IPS DF 19.7 (cell line): Measurements from ENCODE around the gene EIF4G1.
A peak's percentile ranks its signal among the peaks of the same experiment; 100 is the strongest.

Source experiments
- DNase-seq: peaks from one replicate; pipeline ENCODE4 v3.0.0-alpha.2; 2013; ENCODE audit warnings: low read depth, low spot score

Gene EIF4G1

DNA sequence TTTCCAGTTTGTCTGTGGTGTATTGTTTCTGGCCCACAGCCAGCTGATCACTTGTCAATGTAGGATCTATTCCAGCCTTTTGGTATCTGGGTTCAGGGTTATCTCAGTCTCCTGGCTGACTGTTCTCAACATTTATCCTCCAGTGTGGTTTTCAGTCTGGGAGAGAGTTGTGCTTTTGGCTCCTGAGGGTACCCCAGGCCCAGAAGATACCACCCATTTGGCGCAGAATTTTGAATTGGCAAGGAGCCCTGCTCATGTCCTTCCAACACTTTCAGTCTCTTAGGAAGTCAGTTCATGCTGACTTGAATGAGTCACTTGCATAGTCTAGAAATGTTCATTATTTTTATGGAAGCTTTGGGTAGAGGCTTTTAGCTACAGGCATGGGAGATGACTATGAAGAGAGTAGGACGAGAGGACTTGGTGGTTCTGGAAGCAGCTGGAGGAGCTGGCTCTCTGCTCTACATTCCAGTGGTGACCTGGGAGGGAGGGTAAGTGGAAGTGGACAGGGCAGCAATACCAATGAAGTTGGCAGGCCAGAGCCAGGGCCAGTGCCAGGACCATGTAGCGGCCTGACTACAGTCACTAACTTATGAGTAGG, 54.3 kb downstream of the EIF4G1 start:
- DNase-seq, result no peak

DNA sequence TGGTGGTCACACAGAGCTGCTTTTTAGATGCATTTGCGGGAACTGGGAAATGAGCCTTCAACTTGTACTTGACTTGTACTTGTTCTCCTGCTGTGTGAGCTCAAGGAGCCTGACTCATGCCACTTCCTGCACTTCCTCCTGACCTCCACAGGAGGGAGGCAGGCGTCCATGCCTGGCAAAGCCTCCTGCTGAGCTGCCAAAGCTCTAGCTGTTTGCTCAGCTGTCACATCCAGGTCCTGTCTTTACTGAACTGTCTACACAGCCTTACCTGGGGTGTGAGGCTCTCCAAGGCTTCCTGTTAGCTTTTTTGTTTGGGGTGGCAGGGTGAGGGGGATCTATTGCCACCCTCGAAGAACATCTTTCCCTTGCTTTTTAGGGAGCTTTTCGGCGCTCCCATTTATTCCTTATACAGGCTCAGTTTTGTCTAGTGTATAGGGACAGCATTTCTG, 57.2 kb downstream of the EIF4G1 start:
- DNase-seq, result peak; percentile 82

DNA sequence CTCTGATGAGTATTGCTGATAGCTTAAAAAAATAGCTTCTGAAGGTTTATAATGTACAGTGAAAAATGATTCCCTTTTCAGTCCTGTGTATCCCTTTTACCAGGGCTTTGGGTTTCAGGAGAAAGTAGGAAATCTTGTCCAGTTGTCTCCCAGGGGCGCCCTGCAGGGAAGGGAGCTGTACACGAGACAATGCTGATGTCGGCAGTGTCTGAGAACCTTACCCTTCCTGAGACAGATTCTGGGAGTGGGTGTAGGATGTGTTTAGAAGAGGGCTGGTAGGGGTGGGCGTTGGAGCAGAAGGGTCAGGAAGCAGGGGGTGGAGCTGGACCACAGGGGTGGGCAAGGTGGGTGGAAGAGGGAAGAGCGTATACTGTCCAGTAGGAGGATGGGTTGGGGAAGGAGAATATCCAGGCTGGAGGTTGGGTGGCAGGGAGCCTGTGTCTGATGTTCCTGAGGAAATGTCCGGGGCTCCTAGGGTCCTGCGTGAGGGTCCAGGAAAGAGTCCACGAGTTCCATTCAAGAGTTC, 58.0 kb downstream of the EIF4G1 start:
- DNase-seq, result no peak

DNA sequence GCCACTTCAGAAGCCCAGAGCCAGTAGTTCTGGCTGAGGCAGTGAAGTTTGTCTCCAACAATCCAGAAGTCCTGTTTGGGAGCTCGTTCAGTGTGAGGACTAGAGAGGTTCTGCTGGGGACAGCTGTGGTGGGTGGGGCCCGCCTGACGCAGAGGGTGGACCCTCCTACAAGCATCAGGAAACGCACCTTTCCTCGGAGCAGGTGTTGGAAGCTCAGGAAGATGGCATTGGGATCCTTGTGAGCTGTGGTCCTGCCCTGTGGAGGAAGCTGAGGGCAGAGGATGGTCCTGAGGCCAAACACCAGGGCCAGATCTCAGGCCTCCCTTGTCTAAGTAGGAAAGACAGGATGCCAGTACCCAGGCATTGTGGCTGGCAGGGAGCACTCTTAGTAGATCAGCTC, 58.5 kb downstream of the EIF4G1 start:
- DNase-seq, result no peak

DNA sequence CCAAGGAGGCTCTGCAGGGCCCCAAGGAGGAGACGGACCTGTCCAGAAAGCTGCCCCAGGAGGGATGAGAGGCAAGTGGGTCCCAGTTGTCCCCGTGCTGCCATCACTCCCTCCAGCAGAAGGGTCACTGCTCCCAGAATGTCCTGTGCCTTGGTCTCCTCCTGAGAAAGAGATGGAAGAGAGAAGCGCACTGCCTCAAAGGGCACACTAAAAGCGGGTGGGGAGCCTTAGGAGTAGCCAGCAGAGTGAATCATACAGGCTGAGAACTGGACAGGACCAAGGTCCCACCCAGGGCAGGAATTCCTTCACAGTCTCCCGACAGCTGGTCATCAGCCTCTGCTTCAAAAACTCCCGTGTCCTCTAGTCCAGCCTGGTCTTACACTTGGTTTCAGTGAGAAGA, 59.0 kb downstream of the EIF4G1 start:
- DNase-seq, result no peak

DNA sequence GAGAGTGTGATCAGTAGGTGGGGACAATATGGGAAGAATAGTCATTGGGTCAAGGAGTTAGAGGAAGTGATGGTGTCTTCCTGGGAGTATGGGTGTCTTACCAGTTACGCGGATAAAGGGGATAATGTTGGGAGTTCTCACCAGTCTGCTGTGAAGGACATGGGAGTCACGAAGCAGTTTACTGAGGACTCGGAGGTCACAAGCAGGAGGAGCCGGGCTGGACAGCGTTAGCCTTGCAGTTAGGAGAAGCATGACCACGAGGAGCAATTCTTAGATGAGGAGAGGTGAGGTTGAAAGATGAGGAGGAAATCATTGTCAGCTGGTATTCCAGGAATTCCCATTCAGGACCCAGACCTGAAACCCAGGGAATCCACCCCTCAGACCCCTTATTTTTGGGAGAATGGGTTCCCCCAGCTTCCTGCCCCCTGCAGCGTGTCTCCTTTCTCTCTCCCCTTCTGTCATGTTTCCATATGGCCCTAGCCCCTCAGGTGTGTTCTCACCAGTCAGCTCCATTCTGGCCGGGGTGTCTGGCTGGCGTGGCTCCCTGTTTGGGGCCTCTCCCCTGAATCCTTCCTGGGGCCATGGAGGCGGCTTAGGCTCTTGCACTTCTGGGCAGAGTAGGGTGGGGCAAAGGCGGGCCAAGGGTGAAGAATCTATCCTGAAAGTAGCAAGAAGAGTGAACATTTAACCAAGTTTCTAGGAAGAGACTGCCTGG, 61.5 kb downstream of the EIF4G1 start:
- DNase-seq, result no peak

DNA sequence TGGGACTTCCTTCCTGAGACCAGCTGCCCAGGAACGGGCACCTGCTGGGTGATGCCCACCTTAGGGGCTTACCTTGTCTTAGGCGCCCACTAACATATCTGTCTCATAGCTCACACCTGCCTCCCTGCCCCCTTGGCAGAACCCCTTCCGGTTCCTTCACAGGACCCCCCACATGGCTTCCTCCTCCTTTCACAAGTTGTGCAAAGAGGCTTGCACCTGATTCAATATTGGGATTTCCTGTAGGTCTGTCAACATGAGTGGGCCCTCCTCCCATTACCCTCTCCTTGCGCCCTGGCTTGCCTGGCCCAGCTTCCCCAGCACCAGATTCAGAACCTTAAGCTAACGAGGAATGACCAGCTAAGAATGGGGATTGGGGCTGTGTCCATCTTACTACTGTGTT, 63.0 kb downstream of the EIF4G1 start:
- no peak for DNase-seq

DNA sequence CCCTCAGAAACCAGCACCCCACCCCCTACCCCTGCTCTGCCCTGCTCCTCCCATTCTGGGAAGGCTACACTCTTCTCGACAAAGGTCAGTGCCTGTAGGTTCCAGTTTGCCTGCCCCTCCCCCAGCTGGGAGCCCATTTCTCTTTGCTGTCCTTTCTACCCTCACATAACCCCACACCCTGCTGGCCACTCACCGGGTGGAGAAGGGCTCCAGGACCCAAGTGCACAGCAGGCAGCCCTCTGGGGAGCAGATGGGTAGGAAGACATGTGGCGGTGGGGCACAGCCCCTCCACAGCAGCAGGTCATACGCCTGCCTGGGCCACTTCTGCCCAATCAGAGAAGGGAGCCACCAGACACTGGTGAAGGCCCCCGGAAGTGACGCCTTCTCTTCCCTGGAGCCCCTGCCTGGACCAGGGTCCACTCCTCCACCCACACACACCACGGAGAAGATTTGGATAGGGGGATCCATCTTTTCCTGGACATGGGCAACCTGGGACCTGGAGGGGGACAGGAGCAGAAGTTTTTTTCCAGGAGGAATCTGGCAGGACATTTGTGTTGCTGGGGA, 63.6 kb downstream of the EIF4G1 start, which contains the start of gene THPO:
THPO (minus strand) TSS at position 326 of the 564 bp plus-strand sequence. CDS start 1,948 bp downstream, outside the sequence.
- DNase-seq, result no peak

DNA sequence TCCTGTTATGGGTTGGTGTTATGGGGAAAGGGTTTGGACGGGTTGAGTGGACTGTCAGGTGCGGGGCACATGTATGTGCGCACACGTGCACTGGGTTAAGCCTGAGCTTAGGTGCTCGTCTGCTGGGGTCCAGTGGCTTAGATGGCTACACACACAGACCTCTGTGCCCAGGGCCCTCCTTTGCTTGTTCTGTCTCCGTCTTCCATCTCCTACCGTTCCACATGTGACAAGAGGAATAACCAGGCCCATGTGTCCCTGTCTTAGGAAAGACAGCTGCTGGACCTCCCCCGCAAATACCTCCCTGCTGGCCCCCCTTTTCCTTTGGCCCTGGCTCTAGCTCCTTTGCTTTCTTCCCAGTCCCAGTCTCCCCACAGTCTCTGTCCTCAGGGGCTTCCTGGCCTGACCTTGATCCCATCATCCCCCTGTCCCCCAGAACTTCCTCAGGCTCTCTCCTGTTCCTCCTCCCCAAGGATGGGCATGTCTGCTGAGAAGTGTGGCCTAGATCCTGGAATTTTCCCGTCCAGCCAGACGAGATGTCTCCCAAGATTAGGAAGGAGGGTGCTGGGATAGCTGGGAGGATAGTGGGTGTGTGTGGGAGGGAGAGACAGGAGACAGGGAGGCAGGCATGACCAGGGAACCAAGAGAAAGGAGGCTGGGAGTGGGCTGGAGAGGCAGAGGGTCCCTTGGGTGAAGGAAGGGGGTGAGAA, 64.4 kb downstream of the EIF4G1 start:
- no peak for DNase-seq

DNA sequence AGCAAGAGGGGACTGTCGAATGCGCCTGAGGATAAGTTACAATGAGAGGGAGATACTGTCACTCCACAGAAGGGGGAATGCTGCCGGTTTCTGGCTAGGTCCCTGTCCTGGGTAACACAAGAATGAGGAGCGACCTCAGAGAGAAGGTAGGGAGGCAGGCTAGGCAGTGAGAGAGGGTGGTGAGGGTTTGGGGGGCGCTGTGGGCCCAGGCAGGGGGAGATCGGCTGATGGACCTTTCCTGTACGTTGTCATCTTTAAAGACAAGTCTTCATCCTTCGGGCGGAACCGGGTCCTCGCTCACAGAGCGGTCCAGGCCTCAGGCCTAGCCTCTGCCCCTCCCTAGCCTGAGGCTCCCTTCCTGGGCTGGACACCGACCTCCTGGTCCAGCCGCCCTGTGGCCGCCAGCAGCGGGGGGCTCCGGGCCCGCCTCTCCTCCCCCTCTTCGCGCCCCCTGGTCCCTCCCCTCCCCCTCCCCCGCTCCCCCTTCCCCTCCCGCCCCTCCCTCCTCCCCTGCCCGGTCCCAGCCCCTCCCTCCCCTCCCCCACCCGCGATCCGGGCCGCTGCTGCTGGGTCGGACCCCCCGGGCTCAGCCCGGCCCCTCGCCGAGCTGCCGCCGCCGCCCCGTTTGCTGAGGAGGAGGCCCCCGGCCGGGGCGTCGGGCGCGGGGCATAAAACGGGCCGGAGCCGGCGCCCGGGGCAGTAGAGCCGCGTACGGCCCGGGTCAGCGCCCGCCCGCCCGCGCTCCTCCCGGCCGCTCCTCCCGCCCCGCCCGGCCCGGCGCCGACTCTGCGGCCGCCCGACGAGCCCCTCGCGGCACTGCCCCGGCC, 65.2 kb downstream of the EIF4G1 start, which contains the start of gene CHRD:
CHRD (plus strand) TSS at position 697 of the 827 bp plus-strand sequence. CDS start 265 bp downstream, outside the sequence.
- DNase-seq, result no peak

DNA sequence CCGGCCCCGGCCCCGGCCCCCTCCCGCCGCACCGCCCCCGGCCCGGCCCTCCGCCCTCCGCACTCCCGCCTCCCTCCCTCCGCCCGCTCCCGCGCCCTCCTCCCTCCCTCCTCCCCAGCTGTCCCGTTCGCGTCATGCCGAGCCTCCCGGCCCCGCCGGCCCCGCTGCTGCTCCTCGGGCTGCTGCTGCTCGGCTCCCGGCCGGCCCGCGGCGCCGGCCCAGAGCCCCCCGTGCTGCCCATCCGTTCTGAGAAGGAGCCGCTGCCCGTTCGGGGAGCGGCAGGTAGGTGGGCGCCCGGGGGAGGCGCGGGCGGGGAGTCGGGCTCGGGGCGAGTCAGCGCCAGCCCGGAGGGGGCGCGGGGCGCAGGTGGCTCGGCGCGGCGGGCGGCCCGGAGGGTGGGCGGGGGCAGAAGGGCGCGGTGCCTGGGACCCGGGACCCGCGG, 65.8 kb downstream of the EIF4G1 start:
- no peak for DNase-seq

DNA sequence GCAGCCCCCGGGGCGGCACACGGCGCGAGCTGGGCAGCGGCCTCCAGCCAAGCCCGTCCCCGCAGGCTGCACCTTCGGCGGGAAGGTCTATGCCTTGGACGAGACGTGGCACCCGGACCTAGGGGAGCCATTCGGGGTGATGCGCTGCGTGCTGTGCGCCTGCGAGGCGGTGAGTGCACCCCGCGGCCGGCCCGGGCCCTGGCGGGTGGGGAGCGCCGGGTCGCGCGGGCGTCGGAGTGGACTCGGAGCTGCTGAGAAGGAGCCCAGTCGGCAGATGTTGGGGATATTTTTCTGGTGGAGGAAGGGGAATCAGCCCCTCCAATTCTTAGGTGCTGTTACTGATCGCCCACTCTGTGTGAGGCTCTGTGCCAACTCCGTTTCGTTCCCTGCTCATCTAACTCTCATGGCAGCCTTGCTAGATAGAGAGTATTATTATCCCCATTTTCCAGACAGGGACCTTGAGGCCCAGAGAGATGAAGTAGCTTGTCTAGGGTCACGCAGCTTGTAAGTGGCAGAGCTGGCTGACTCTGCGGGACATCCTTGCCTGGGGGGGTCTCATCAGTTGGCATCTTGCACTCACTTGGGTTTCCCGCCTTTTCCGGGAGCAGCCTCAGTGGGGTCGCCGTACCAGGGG, 66.3 kb downstream of the EIF4G1 start:
- DNase-seq, result no peak

DNA sequence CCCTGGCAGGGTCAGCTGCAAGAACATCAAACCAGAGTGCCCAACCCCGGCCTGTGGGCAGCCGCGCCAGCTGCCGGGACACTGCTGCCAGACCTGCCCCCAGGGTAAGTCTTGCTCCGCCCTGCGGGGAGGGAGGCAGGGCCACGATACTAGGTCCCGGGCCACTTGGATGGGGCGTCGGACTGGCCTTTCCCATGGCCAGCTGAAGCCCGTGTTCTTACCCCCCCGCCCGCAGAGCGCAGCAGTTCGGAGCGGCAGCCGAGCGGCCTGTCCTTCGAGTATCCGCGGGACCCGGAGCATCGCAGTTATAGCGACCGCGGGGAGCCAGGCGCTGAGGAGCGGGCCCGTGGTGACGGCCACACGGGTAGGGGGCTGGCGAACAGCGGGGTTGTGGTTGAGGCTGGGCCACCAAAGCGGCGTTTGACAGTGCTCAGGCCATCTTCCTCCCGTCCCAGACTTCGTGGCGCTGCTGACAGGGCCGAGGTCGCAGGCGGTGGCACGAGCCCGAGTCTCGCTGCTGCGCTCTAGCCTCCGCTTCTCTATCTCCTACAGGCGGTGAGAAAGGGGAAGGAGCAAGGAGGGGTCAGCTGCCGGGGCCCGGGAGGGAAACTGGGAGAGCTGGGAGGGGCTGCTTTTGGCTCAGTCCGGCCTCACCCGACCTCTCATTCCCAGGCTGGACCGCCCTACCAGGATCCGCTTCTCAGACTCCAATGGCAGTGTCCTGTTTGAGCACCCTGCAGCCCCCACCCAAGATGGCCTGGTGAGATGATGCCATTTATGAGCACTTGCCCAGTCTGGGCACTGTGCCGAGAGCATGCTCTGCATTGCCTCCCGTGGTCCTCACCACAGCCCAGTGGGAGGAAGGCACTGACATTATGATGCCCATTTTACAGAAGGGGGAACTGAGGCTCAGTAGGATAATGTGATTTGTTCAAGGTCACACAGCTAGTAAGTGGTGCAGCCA, 67.1 kb downstream of the EIF4G1 start:
- no peak for DNase-seq

DNA sequence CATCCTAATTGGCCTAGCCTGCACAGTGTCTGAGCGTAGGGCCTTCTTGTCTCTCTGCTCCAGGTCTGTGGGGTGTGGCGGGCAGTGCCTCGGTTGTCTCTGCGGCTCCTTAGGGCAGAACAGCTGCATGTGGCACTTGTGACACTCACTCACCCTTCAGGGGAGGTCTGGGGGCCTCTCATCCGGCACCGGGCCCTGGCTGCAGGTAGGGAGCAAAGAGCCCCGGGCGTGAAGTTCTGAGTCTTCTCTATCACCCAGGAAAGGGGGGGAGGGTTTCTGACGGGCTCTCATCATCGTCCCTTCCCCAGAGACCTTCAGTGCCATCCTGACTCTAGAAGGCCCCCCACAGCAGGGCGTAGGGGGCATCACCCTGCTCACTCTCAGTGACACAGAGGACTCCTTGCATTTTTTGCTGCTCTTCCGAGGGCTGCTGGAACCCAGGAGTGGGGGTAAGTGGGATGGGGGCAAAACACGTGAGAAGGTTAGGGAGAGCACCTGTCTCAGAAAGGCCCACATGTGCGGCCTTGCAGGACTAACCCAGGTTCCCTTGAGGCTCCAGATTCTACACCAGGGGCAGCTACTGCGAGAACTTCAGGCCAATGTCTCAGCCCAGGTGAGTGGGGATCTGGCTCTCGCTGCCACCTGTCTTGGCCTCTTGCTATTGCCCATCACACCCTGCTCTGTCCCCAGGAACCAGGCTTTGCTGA, 68.1 kb downstream of the EIF4G1 start:
- DNase-seq, result no peak

DNA sequence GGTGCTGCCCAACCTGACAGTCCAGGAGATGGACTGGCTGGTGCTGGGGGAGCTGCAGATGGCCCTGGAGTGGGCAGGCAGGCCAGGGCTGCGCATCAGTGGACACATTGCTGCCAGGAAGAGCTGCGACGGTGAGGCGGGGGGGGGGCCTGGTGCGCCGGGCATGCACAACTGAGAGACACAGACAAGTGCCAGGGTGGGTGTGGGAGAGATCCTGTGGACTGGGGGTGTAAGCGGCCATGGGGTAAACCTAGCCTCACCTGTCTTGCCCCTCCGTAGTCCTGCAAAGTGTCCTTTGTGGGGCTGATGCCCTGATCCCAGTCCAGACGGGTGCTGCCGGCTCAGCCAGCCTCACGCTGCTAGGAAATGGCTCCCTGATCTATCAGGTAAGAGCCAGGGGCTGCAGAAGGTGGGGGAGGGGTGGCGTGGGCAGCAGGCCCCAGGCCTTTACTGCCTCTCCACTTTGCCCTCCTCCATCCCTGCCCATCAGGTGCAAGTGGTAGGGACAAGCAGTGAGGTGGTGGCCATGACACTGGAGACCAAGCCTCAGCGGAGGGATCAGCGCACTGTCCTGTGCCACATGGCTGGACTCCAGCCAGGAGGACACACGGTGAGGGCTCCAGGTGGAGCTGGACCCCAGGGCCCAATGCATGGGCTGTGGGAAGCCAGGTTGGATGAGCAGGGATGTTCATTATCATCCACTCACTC, 68.8 kb downstream of the EIF4G1 start:
- no peak for DNase-seq

DNA sequence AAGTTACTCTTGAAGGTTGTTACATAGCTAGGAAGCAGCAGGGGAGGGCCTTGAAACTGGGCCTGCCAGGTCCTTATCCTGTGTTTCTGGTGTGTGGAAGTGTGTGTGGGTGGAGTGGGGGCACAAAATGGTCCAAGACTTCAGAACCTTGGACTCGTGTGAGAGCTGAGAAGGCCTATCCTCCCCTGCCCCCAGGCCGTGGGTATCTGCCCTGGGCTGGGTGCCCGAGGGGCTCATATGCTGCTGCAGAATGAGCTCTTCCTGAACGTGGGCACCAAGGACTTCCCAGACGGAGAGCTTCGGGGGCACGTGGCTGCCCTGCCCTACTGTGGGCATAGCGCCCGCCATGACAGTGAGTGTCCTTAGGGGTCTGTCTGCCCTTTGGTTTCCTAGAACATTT, 69.9 kb downstream of the EIF4G1 start:
- no peak for DNase-seq
